SK-N-MC (cell line): ENCODE results near the gene BACH2.

Experiments used
- EZH2 ChIP-seq: fragments of 200-600 bp; sonication (generic); IDR thresholded peaks from one replicate; pipeline ENCODE4 v1.6.1; 2017; ENCODE audit warnings: antibody characterized with exemption
- FOXP2 ChIP-seq: optimal IDR thresholded peaks from 2 replicates; pipeline ENCODE3; 2011; ENCODE audit warnings: mild to moderate bottlenecking, moderate library complexity; ENCODE audit not compliant: insufficient read depth; ENCODE audit errors: extremely low read length, control extremely low read depth
- POLR2AphosphoS5 ChIP-seq: IDR thresholded peaks from 2 replicates; pipeline ENCODE4 v1.6.1; 2012; ENCODE audit warnings: mild to moderate bottlenecking, low read depth, low read length, borderline replicate concordance

DNA sequence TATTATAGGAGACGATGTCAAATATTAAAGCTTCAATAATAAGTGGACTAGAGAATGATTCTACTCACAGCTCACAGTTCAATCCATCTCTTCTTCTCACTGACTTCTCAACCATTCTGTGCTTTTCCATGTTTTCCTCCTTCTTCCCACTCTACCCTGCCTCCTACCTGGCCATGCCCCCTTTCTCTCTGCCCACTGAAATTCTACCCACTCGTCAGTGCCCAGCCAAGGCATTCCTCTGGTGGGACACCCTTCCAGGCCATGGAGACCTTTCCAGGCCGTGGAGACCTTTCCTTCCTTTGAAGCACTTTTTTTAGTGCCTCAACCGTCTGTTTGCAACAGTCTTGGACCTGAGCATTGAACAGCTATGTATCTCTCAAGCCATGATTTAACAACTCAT, 18.5 kb downstream of the BACH2 start:
- TF ChIP-seq POLR2AphosphoS5 (no peak), EZH2 (no peak), FOXP2 (no peak)
